Sigmoid colon (tissue), 7 donors: ENCODE data around the gene ATP8A1. TPM values are rescaled to one million over a fixed set of nuclear protein-coding genes. Genes with fewer than 3 reads are reported as not detected.

Experiments used
- DNase-seq: peaks from one replicate; pipeline ENCODE4 v3.0.0-alpha.2; 2019
- H3K27ac ChIP-seq, 4 donors: fragments of 200-600 bp; sonication (generic); one replicate each; pipeline ENCODE4 v1.5.1; 2016 to 2019; ENCODE audit warnings: mild to moderate bottlenecking in 1 of 4
- H3K27me3 ChIP-seq, 3 donors: fragments of 200-600 bp; sonication (generic); one replicate each; pipeline ENCODE4 v1.5.1; 2019; ENCODE audit warnings: mild to moderate bottlenecking in 1 of 3
- H3K36me3 ChIP-seq, 4 donors: fragments of 200-600 bp; sonication (generic); one replicate each; pipeline ENCODE4 v1.5.1; 2016 to 2019
- H3K4me1 ChIP-seq, 4 donors: fragments of 200-600 bp; sonication (generic); one replicate each; pipeline ENCODE4 v1.5.1; 2017 to 2019
- H3K4me3 ChIP-seq, 4 donors: fragments of 200-600 bp; sonication (generic); one replicate each; pipeline ENCODE4 v1.5.1; 2017 to 2019; ENCODE audit warnings: mild to moderate bottlenecking in 2 of 4, moderate library complexity in 1 of 4
- H3K9me3 ChIP-seq, 4 donors: fragments of 200-600 bp in 3 of 4; sonication (generic) in 3 of 4; one replicate each; pipeline versions ENCODE4 v1.5.1 to v1.6.1; 2013 to 2019
- CTCF ChIP-seq, 4 experiments: fragments of 450-650 bp in 3 of 4; fragments of 200-600 bp in 1 of 4; IDR thresholded peaks; one replicate each; pipeline ENCODE4 v1.5.1; 2016 to 2019; ENCODE audit warnings: antibody characterized with exemption in 4 of 4, mild to moderate bottlenecking in 3 of 4, moderate library complexity in 2 of 4
- EP300 ChIP-seq, 4 donors: sonication (generic); formaldehyde crosslinking; IDR thresholded peaks; one replicate each; pipeline ENCODE4 v1.6.1; 2017; ENCODE audit warnings: antibody characterized with exemption in 4 of 4
- POLR2A ChIP-seq, 2 donors: fragments of 450-650 bp; IDR thresholded peaks; one replicate each; pipeline ENCODE4 v1.6.1; 2016; ENCODE audit warnings: antibody characterized with exemption in 2 of 2, mild to moderate bottlenecking in 2 of 2, moderate library complexity in 2 of 2
- POLR2AphosphoS5 ChIP-seq, 4 donors: sonication (generic); formaldehyde crosslinking; IDR thresholded peaks; one replicate each; pipeline ENCODE4 v1.6.1; 2017; ENCODE audit warnings: antibody characterized with exemption in 4 of 4
- WGBS, 2 donors: extraction: QIAGEN DNeasy Blood & Tissue Kit; methylation state at CpG; one replicate each; pipeline ENCODE4 v1.1.7; 2013; 5-methylcytosine and 5-hydroxymethylcytosine counted together
- intact Hi-C: fragments of 100-400 bp; cut with DNase I; formaldehyde crosslinking; loops from one replicate; pipeline ENCODE4 v1.15.1; 2023
- polyA plus RNA-seq, 3 donors: library from polyadenylated mRNA; stranded (reverse); fragments of 200-250 nt; gene quantifications; one replicate each; pipeline ENCODE4 v1.2.3, GENCODE V29; 2013
- total RNA-seq, 4 donors: library from RNA; depleted of rRNA; stranded (reverse); fragments of >200 nt; gene quantifications; one replicate each; pipeline ENCODE4 v1.1.0, GENCODE V29; 2016
- donor health status: healthy with polysubstance abuse.
- donor health status: Bipolar disorder and iron deficiency.
- donor health status: healthy.

Gene ATP8A1
- total and polyA plus RNA-seq, 7 donors: 2.4 to 19.3 (median 14.5) TPM

GRCh38 chr4:42369489-42369888 is 287.4 kb downstream of the ATP8A1 start:
- H3K9me3 ChIP-seq: no peaks in the 10 kb centered on the region
- no peaks in the 10 kb centered on the region for H3K27me3 ChIP-seq
- no peaks in the 10 kb centered on the region for H3K36me3 ChIP-seq
- H3K27ac ChIP-seq: no peak overlapping the region
- WGBS, 2 donors: 92 to 94% methylated on average over 27 of the region's 27 CpGs
- DNase-seq: no peak
- no peak overlapping the region for H3K4me3 ChIP-seq
- no peaks in the 10 kb centered on the region for H3K4me1 ChIP-seq
- intact Hi-C loops: no loop called here
- TF ChIP-seq POLR2AphosphoS5 (IDR thresholded peaks at IDR 0.05) (no peak), POLR2A (IDR thresholded peaks at IDR 0.05) (no peak), EP300 (IDR thresholded peaks at IDR 0.05) (no peak), CTCF (IDR thresholded peaks at IDR 0.05) (no peak)

GRCh38 chr4:42366959-42367358 is 289.9 kb downstream of the ATP8A1 start:
- no peaks in the 10 kb centered on the region for H3K36me3 ChIP-seq

GRCh38 chr4:42364266-42365053 is 292.4 kb downstream of the ATP8A1 start:
- intact Hi-C loops: no loop called here
- DNase-seq: no peak

More at GRCh38 chr4:42366959-42367358, 289.9 kb downstream of the ATP8A1 start:
- Histone ChIP-seq H3K4me1 (no peaks in the 10 kb centered on the region), H3K27me3 (no peaks in the 10 kb centered on the region), H3K27ac (no peak overlapping the region), H3K9me3 (no peaks in the 10 kb centered on the region), H3K4me3 (no peak overlapping the region)
- intact Hi-C loops: no loop called here
- 66 to 79% methylated on average over 1 of the region's 1 CpG for WGBS, 2 donors
- no peak for TF ChIP-seq POLR2AphosphoS5 (IDR thresholded peaks at IDR 0.05)
- TF ChIP-seq CTCF (IDR thresholded peaks at IDR 0.05): no peak
- no peak for TF ChIP-seq POLR2A (IDR thresholded peaks at IDR 0.05)
- TF ChIP-seq EP300 (IDR thresholded peaks at IDR 0.05): no peak
- DNase-seq: no peak

GRCh38 chr4:42363614-42364013 is 293.3 kb downstream of the ATP8A1 start:
- no peak for DNase-seq
- H3K9me3 ChIP-seq: no peaks in the 10 kb centered on the region
- no peaks in the 10 kb centered on the region for H3K36me3 ChIP-seq
- no peaks in the 10 kb centered on the region for H3K27me3 ChIP-seq
- intact Hi-C loops: no loop called here
- peaks cover 0 to 15% (median 0%) of the 10 kb centered on the region in 4 donors for H3K4me1 ChIP-seq
- WGBS, 2 donors: 75 to 94% methylated on average over 3 of the region's 3 CpGs
- no peak overlapping the region for H3K4me3 ChIP-seq
- no peak overlapping the region for H3K27ac ChIP-seq
- TF ChIP-seq POLR2AphosphoS5 (IDR thresholded peaks at IDR 0.05): no peak
- TF ChIP-seq EP300 (IDR thresholded peaks at IDR 0.05): no peak
- no peak for TF ChIP-seq CTCF (IDR thresholded peaks at IDR 0.05)
- no peak for TF ChIP-seq POLR2A (IDR thresholded peaks at IDR 0.05)

More at GRCh38 chr4:42364266-42365053, 292.4 kb downstream of the ATP8A1 start:
- no peak overlapping the region for H3K4me3 ChIP-seq
- peaks cover 0 to 10% (median 0%) of the 10 kb centered on the region in 4 donors for H3K4me1 ChIP-seq
- no peaks in the 10 kb centered on the region for H3K36me3 ChIP-seq
- H3K27me3 ChIP-seq: no peaks in the 10 kb centered on the region
- H3K27ac ChIP-seq: no peak overlapping the region
- no peak for TF ChIP-seq EP300 (IDR thresholded peaks at IDR 0.05)
- no peak for TF ChIP-seq CTCF (IDR thresholded peaks at IDR 0.05)
- no peak for TF ChIP-seq POLR2AphosphoS5 (IDR thresholded peaks at IDR 0.05)
- TF ChIP-seq POLR2A (IDR thresholded peaks at IDR 0.05): no peak
- H3K9me3 ChIP-seq: no peaks in the 10 kb centered on the region
